ENCODE results near the gene ARHGEF5. TPM values are rescaled to one million over a fixed set of nuclear protein-coding genes. Genes with fewer than 3 reads are reported as not detected.

Gene ARHGEF5
- total and polyA plus RNA-seq, 4 donors = 2.5 to 14.5 (median 9.1) TPM

- intact Hi-C loops (cut with DNase I) = no loop called here
- no peak overlapping the region for H3K27ac ChIP-seq (ENCODE audit: low read depth in 1 of 2, low read length in 2 of 2)
- DNase-seq = no peak
These were observed 35.3 kb downstream of the ARHGEF5 start for GRCh38 chr7:144390481-144390880.

GRCh38 chr7:144391014-144391413 is 35.8 kb downstream of the ARHGEF5 start:
- no peaks in the 10 kb centered on the region for H3K4me1 ChIP-seq (ENCODE audit: control insufficient read depth in 1 of 2, insufficient read depth in 2 of 2, low read length in 2 of 2)
- DNase-seq = no peak
- intact Hi-C loops (cut with DNase I) = no loop called here

More at GRCh38 chr7:144390481-144390880, 35.3 kb downstream of the ARHGEF5 start:
- H3K4me1 ChIP-seq (ENCODE audit: control insufficient read depth in 1 of 2, insufficient read depth in 2 of 2, low read length in 2 of 2) = no peaks in the 10 kb centered on the region
- 53 to 58% methylated on average over 7 of the region's 7 CpGs for WGBS, 2 donors
- no peak for ATAC-seq (ENCODE audit: low FRiP score)
- no peaks in the 10 kb centered on the region for H3K9me3 ChIP-seq (ENCODE audit: control insufficient read depth, low read length)
- H3K36me3 ChIP-seq (ENCODE audit: control insufficient read depth in 1 of 2, insufficient read depth in 2 of 2, low read length in 1 of 2) = no peaks in the 10 kb centered on the region
- no peaks in the 10 kb centered on the region for H3K27me3 ChIP-seq (ENCODE audit: control insufficient read depth in 1 of 2, insufficient read depth in 2 of 2, low read length in 1 of 2)
- H3K4me3 ChIP-seq (ENCODE audit: low read length in 2 of 2) = no peak overlapping the region

GRCh38 chr7:144391823-144392255 is 36.6 kb downstream of the ARHGEF5 start:
- intact Hi-C loops (cut with DNase I) = no loop called here
- Histone ChIP-seq H3K4me1 (ENCODE audit: control insufficient read depth in 1 of 2, insufficient read depth in 2 of 2, low read length in 2 of 2) (no peaks in the 10 kb centered on the region), H3K9me3 (ENCODE audit: control insufficient read depth, low read length) (no peaks in the 10 kb centered on the region), H3K27me3 (ENCODE audit: control insufficient read depth in 1 of 2, insufficient read depth in 2 of 2, low read length in 1 of 2) (no peaks in the 10 kb centered on the region), H3K36me3 (ENCODE audit: control insufficient read depth in 1 of 2, insufficient read depth in 2 of 2, low read length in 1 of 2) (no peaks in the 10 kb centered on the region), H3K27ac (ENCODE audit: low read depth in 1 of 2, low read length in 2 of 2) (no peak overlapping the region), H3K4me3 (ENCODE audit: low read length in 2 of 2) (no peak overlapping the region)
- ATAC-seq (ENCODE audit: low FRiP score) (peak; percentile 87), DNase-seq (no peak)
- WGBS, 2 donors = 1% methylated on average over 8 of the region's 8 CpGs

More at GRCh38 chr7:144391014-144391413, 35.8 kb downstream of the ARHGEF5 start:
- Histone ChIP-seq H3K9me3 (ENCODE audit: control insufficient read depth, low read length) (no peaks in the 10 kb centered on the region), H3K36me3 (ENCODE audit: control insufficient read depth in 1 of 2, insufficient read depth in 2 of 2, low read length in 1 of 2) (no peaks in the 10 kb centered on the region), H3K27me3 (ENCODE audit: control insufficient read depth in 1 of 2, insufficient read depth in 2 of 2, low read length in 1 of 2) (no peaks in the 10 kb centered on the region), H3K27ac (ENCODE audit: low read depth in 1 of 2, low read length in 2 of 2) (no peak overlapping the region), H3K4me3 (ENCODE audit: low read length in 2 of 2) (no peak overlapping the region)
- WGBS, 2 donors = 96 to 99% methylated on average over 4 of the region's 4 CpGs
- no peak for ATAC-seq (ENCODE audit: low FRiP score)

GRCh38 chr7:144397086-144397485 is 41.9 kb downstream of the ARHGEF5 start:
- no peak for DNase-seq
- intact Hi-C loops (cut with DNase I) = no loop called here
- no peaks in the 10 kb centered on the region for H3K27me3 ChIP-seq (ENCODE audit: control insufficient read depth in 1 of 2, insufficient read depth in 2 of 2, low read length in 1 of 2)

GRCh38 chr7:144398291-144398690 is 43.1 kb downstream of the ARHGEF5 start:
- intact Hi-C loops (cut with DNase I) = no loop called here
- Histone ChIP-seq H3K36me3 (ENCODE audit: control insufficient read depth in 1 of 2, insufficient read depth in 2 of 2, low read length in 1 of 2) (no peaks in the 10 kb centered on the region), H3K4me1 (ENCODE audit: control insufficient read depth in 1 of 2, insufficient read depth in 2 of 2, low read length in 2 of 2) (no peaks in the 10 kb centered on the region), H3K9me3 (ENCODE audit: control insufficient read depth, low read length) (no peaks in the 10 kb centered on the region), H3K27ac (ENCODE audit: low read depth in 1 of 2, low read length in 2 of 2) (no peak overlapping the region), H3K27me3 (ENCODE audit: control insufficient read depth in 1 of 2, insufficient read depth in 2 of 2, low read length in 1 of 2) (no peaks in the 10 kb centered on the region), H3K4me3 (ENCODE audit: low read length in 2 of 2) (no peak overlapping the region)
- no peak for DNase-seq
- WGBS, 2 donors = 83 to 97% methylated on average over 6 to 9 of the region's 9 CpGs
- ATAC-seq (ENCODE audit: low FRiP score) = no peak

More at GRCh38 chr7:144397086-144397485, 41.9 kb downstream of the ARHGEF5 start:
- no peaks in the 10 kb centered on the region for H3K36me3 ChIP-seq (ENCODE audit: control insufficient read depth in 1 of 2, insufficient read depth in 2 of 2, low read length in 1 of 2)
- H3K9me3 ChIP-seq (ENCODE audit: control insufficient read depth, low read length) = no peaks in the 10 kb centered on the region
- ATAC-seq (ENCODE audit: low FRiP score) = no peak
- H3K27ac ChIP-seq (ENCODE audit: low read depth in 1 of 2, low read length in 2 of 2) = no peak overlapping the region
- H3K4me3 ChIP-seq (ENCODE audit: low read length in 2 of 2) = no peak overlapping the region
- 89 to 100% methylated on average over 4 of the region's 4 CpGs for WGBS, 2 donors
- no peaks in the 10 kb centered on the region for H3K4me1 ChIP-seq (ENCODE audit: control insufficient read depth in 1 of 2, insufficient read depth in 2 of 2, low read length in 2 of 2)

- H3K4me3 ChIP-seq (ENCODE audit: low read length in 2 of 2) = no peak overlapping the region
- ATAC-seq (ENCODE audit: low FRiP score) (no peak), DNase-seq (no peak)
- no peaks in the 10 kb centered on the region for H3K4me1 ChIP-seq (ENCODE audit: control insufficient read depth in 1 of 2, insufficient read depth in 2 of 2, low read length in 2 of 2)
- 79 to 82% methylated on average over 6 of the region's 6 CpGs for WGBS, 2 donors
- H3K9me3 ChIP-seq (ENCODE audit: control insufficient read depth, low read length) = no peaks in the 10 kb centered on the region
- no peak overlapping the region for H3K27ac ChIP-seq (ENCODE audit: low read depth in 1 of 2, low read length in 2 of 2)
- intact Hi-C loops (cut with DNase I) = no loop called here
- H3K36me3 ChIP-seq (ENCODE audit: control insufficient read depth in 1 of 2, insufficient read depth in 2 of 2, low read length in 1 of 2) = no peaks in the 10 kb centered on the region
- H3K27me3 ChIP-seq (ENCODE audit: control insufficient read depth in 1 of 2, insufficient read depth in 2 of 2, low read length in 1 of 2) = no peaks in the 10 kb centered on the region
These were observed 43.7 kb downstream of the ARHGEF5 start for GRCh38 chr7:144398911-144399310.

GRCh38 chr7:144399946-144400345 is 44.7 kb downstream of the ARHGEF5 start:
- no peak for ATAC-seq (ENCODE audit: low FRiP score)
- DNase-seq = no peak
- Histone ChIP-seq H3K36me3 (ENCODE audit: control insufficient read depth in 1 of 2, insufficient read depth in 2 of 2, low read length in 1 of 2) (no peaks in the 10 kb centered on the region), H3K27me3 (ENCODE audit: control insufficient read depth in 1 of 2, insufficient read depth in 2 of 2, low read length in 1 of 2) (no peaks in the 10 kb centered on the region), H3K27ac (ENCODE audit: low read depth in 1 of 2, low read length in 2 of 2) (no peak overlapping the region), H3K9me3 (ENCODE audit: control insufficient read depth, low read length) (no peaks in the 10 kb centered on the region), H3K4me3 (ENCODE audit: low read length in 2 of 2) (no peak overlapping the region), H3K4me1 (ENCODE audit: control insufficient read depth in 1 of 2, insufficient read depth in 2 of 2, low read length in 2 of 2) (no peaks in the 10 kb centered on the region)
- WGBS, 2 donors = 86 to 90% methylated on average over 11 of the region's 11 CpGs
- intact Hi-C loops (cut with DNase I) = no loop called here

GRCh38 chr7:144401490-144401889 is 46.3 kb downstream of the ARHGEF5 start:
- no peak overlapping the region for H3K27ac ChIP-seq (ENCODE audit: low read depth in 1 of 2, low read length in 2 of 2)
- DNase-seq (no peak), ATAC-seq (ENCODE audit: low FRiP score) (no peak)
- no peaks in the 10 kb centered on the region for H3K36me3 ChIP-seq (ENCODE audit: control insufficient read depth in 1 of 2, insufficient read depth in 2 of 2, low read length in 1 of 2)
- no peaks in the 10 kb centered on the region for H3K4me1 ChIP-seq (ENCODE audit: control insufficient read depth in 1 of 2, insufficient read depth in 2 of 2, low read length in 2 of 2)
- H3K4me3 ChIP-seq (ENCODE audit: low read length in 2 of 2) = no peak overlapping the region
- H3K27me3 ChIP-seq (ENCODE audit: control insufficient read depth in 1 of 2, insufficient read depth in 2 of 2, low read length in 1 of 2) = no peaks in the 10 kb centered on the region
- H3K9me3 ChIP-seq (ENCODE audit: control insufficient read depth, low read length) = no peaks in the 10 kb centered on the region
- intact Hi-C loops (cut with DNase I) = no loop called here
- 72 to 75% methylated on average over 5 of the region's 5 CpGs for WGBS, 2 donors

GRCh38 chr7:144403102-144403501 is 47.9 kb downstream of the ARHGEF5 start:
- ATAC-seq (ENCODE audit: low FRiP score) = no peak
- WGBS, 2 donors = 95 to 99% methylated on average over 6 to 11 of the region's 11 CpGs
- intact Hi-C loops (cut with DNase I) = no loop called here

More at GRCh38 chr7:144403102-144403501, 47.9 kb downstream of the ARHGEF5 start:
- Histone ChIP-seq H3K9me3 (ENCODE audit: control insufficient read depth, low read length) (no peaks in the 10 kb centered on the region), H3K4me1 (ENCODE audit: control insufficient read depth in 1 of 2, insufficient read depth in 2 of 2, low read length in 2 of 2) (no peaks in the 10 kb centered on the region), H3K36me3 (ENCODE audit: control insufficient read depth in 1 of 2, insufficient read depth in 2 of 2, low read length in 1 of 2) (no peaks in the 10 kb centered on the region), H3K27me3 (ENCODE audit: control insufficient read depth in 1 of 2, insufficient read depth in 2 of 2, low read length in 1 of 2) (no peaks in the 10 kb centered on the region), H3K4me3 (ENCODE audit: low read length in 2 of 2) (no peak overlapping the region), H3K27ac (ENCODE audit: low read depth in 1 of 2, low read length in 2 of 2) (no peak overlapping the region)
- no peak for DNase-seq
